Gastroesophageal sphincter (tissue), 3 donors: ENCODE results near the gene INAFM2.

ENCODE experiments used
- POLR2A ChIP-seq, 2 donors: fragments of 450-650 bp; IDR thresholded peaks; one replicate each; pipeline ENCODE4 v1.6.1; 2017; ENCODE audit warnings: antibody characterized with exemption in 2 of 2, mild to moderate bottlenecking in 2 of 2, moderate library complexity in 1 of 2
- POLR2AphosphoS5 ChIP-seq: sonication (generic); formaldehyde crosslinking; IDR thresholded peaks from one replicate; pipeline ENCODE4 v1.6.1; 2017; ENCODE audit warnings: antibody characterized with exemption
- TF ChIP-seq, protein P1 (sequence below), 4 experiments: fragments of 200-600 bp in 2 of 4; fragments of 450-650 bp in 2 of 4; sonication (generic) in 1 of 4; IDR thresholded peaks; one replicate each; pipeline ENCODE4 v1.5.1; 2017 to 2019; ENCODE audit warnings: antibody characterized with exemption in 4 of 4, mild to moderate bottlenecking in 2 of 4, moderate library complexity in 2 of 4

DNA sequence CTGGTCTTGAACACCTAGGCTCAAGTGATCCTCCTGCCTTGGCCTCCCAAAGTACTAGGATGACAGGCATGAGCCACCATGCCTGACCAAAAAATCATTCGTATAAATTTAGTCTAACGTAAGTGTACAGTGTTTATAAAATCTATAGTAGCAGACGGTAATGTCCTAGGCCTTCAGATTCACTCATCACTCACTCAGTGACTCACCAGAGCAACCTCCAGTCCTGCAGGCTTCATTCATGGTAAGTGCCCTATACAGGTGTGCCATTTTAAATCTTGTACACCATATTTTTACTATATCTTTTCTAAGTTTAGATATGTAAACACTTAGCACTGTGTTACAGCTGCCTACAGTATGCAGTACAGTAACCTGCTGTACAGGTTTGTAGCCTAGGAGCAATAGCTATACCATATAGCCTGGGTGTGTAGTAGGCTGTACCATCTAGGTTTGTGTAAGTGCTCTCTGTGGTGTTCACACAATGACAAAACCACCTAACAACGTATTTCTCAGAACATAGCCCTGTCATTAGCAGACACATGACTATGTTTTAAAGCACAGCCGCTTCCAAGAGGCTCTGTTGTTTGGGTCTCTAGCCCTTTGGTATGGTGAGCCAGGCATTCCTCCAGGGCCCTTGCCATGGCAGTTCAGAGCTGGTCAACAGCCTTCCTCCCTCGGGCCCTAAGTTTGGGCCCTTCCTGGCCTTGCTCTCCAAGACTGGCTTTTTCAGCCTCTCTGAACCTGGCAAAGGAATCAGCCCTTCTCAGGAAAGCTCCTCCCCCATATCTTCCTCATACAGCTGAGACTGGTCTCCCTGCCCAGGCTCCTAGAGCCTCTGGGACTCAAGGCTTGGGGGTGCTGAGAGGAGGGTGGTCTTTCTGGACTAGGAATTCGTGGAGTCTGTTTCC is 19.2 kb downstream of the INAFM2 start:
- TF ChIP-seq, protein P1, sequence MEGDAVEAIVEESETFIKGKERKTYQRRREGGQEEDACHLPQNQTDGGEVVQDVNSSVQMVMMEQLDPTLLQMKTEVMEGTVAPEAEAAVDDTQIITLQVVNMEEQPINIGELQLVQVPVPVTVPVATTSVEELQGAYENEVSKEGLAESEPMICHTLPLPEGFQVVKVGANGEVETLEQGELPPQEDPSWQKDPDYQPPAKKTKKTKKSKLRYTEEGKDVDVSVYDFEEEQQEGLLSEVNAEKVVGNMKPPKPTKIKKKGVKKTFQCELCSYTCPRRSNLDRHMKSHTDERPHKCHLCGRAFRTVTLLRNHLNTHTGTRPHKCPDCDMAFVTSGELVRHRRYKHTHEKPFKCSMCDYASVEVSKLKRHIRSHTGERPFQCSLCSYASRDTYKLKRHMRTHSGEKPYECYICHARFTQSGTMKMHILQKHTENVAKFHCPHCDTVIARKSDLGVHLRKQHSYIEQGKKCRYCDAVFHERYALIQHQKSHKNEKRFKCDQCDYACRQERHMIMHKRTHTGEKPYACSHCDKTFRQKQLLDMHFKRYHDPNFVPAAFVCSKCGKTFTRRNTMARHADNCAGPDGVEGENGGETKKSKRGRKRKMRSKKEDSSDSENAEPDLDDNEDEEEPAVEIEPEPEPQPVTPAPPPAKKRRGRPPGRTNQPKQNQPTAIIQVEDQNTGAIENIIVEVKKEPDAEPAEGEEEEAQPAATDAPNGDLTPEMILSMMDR (IDR thresholded peaks at IDR 0.05), result no peak
- TF ChIP-seq POLR2A (IDR thresholded peaks at IDR 0.05) (no peak), POLR2AphosphoS5 (no peak)
